Fibroblast of lung (primary cell): ENCODE data around the gene C16orf82. TPM values are rescaled to one million over a fixed set of nuclear protein-coding genes. Genes with fewer than 3 reads are reported as not detected.

Experiments
- DNase-seq, 2 donors: peaks; one replicate each; pipeline versions ENCODE4 v3.0.0 to v3.0.0-alpha.2; 2010; ENCODE audit warnings: low read depth in 2 of 2
- H2AFZ ChIP-seq: 2 replicates; pipeline ENCODE4 v1.5.1; 2012; ENCODE audit warnings: low read length, control low read depth, inconsistent platforms
- H3K27ac ChIP-seq: 2 replicates; pipeline ENCODE4 v1.5.1; 2011; ENCODE audit warnings: low read length, control low read depth; ENCODE audit not compliant: insufficient read depth
- H3K27me3 ChIP-seq: 2 replicates; pipeline ENCODE4 v1.5.1; 2011; ENCODE audit warnings: mild to moderate bottlenecking, low read length; ENCODE audit not compliant: control insufficient read depth, insufficient read depth
- H3K36me3 ChIP-seq: 2 replicates; pipeline ENCODE4 v1.5.1; 2011; ENCODE audit warnings: low read length; ENCODE audit not compliant: control insufficient read depth, insufficient read depth
- H3K4me1 ChIP-seq: 2 replicates; pipeline ENCODE4 v1.5.1; 2011; ENCODE audit warnings: low read length; ENCODE audit not compliant: control insufficient read depth, insufficient read depth; ENCODE audit errors: extremely low read depth
- H3K4me2 ChIP-seq: 2 replicates; pipeline ENCODE4 v1.5.1; 2011; ENCODE audit warnings: low read length, control low read depth; ENCODE audit not compliant: insufficient read depth; ENCODE audit errors: extremely low read depth
- H3K4me3 ChIP-seq, 4 experiments: fragments of 200-600 bp in 1 of 4; sonication (generic) in 1 of 4; replicated peaks in 1 of 4; 2 replicates each; pipeline ENCODE4 v1.5.1; 2011 to 2016; ENCODE audit warnings: low read length in 4 of 4, low read depth in 3 of 4, mild to moderate bottlenecking in 3 of 4, control low read depth in 2 of 4, inconsistent platforms in 1 of 4, mixed read lengths in 1 of 4; ENCODE audit not compliant: insufficient read depth in 1 of 4; ENCODE audit errors: control extremely low read depth in 1 of 4
- H3K79me2 ChIP-seq: 2 replicates; pipeline ENCODE4 v1.5.1; 2012; ENCODE audit warnings: mild to moderate bottlenecking, low read length, inconsistent platforms; ENCODE audit not compliant: control insufficient read depth, insufficient read depth
- H3K9ac ChIP-seq: 2 replicates; pipeline ENCODE4 v1.5.1; 2011; ENCODE audit warnings: mild to moderate bottlenecking, low read length, control low read depth; ENCODE audit not compliant: insufficient read depth
- H3K9me3 ChIP-seq: 2 replicates; pipeline ENCODE4 v1.5.1; 2012; ENCODE audit warnings: low read depth, low read length; ENCODE audit not compliant: control insufficient read depth, insufficient read depth
- H4K20me1 ChIP-seq: 2 replicates; pipeline ENCODE4 v1.5.1; 2011; ENCODE audit warnings: low read length; ENCODE audit not compliant: control insufficient read depth, insufficient read depth; ENCODE audit errors: extremely low read depth
- EZH2 ChIP-seq: IDR thresholded peaks from 2 replicates; pipeline ENCODE4 v1.5.1; 2012; ENCODE audit warnings: low read length, control low read depth, mild to moderate bottlenecking; ENCODE audit errors: missing control alignments
- polyA minus RNA-seq: library from RNA; depleted of rRNA, polyadenylated mRNA; stranded (reverse); fragments of >200 nt; gene quantifications from 2 replicates; pipeline ENCODE4 v1.2.3, GENCODE V29; 2011; ENCODE audit warnings: low replicate concordance
- polyA plus RNA-seq, 2 donors: library from polyadenylated mRNA; depleted of rRNA in 1 of 2; stranded (reverse) in 1 of 2; unstranded in 1 of 2; fragments of >200 nt; gene quantifications; 2 replicates each; pipeline ENCODE4 v1.2.1, GENCODE V29; 2011 to 2012; ENCODE audit warnings: missing spikeins in 1 of 2
- total RNA-seq: library from RNA; depleted of rRNA; stranded (reverse); fragments of >200 nt; gene quantifications from 2 replicates; pipeline ENCODE4 v1.2.1, GENCODE V29; 2014
- TF ChIP-seq, protein P1 (sequence below), 2 donors: IDR thresholded peaks in 1 of 2; conservative IDR thresholded peaks in 1 of 2; 1 replicate in 1 of 2; 2 replicates in 1 of 2; pipeline ENCODE4 v1.5.1; 2011 to 2012; ENCODE audit warnings: low read length in 2 of 2, control low read depth in 1 of 2, inconsistent platforms in 1 of 2, low read depth in 1 of 2, mild to moderate bottlenecking in 1 of 2

The C16orf82 gene
- total RNA-seq, result not detected in 2 replicates
- polyA plus RNA-seq, result not detected in 2 replicates
- not detected in 2 replicates for polyA plus RNA-seq (2012)
- polyA minus RNA-seq, result not detected in 2 replicates

DNA sequence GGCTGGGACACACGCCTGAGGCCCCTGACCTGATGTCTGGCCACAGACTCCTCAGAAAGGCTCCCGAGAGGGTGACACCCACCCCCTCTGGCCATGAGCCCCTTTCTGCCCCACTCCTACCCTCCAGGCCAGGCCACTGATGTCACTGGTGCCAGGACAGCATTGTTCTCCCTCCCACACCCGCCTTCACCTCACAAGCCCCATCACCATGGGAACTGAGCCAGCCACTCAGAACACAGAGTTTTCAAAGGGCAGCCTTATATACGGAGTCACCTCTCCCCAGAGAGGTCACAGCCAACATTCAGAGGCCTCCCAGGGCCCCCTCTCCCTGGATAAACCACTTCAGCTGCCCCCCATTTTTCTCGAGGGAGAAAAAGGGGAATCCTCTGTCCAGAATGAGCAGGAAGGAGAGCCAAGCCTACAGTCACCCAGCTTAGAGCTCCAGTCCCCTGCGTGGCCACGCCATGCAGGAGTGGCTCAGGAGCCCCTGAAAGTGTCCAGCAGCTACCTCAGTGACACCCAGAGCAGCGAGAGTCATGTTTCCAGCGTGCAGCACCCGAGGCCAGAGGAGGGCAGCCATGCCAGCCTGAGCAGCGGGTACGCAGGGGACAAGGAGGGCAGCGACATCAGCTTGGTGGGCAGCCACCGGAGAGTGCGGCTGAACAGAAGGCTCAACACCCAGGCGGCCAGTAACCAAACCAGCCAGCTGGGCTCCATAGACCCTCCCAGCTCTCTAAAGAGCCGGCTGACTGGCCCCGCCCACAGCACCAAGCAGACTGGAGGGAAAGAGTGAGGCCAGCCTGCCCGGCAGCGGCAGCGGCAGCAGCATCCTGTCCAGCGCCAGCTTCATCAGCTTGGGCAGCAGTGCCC lies at the start of gene C16orf82:
TSS of gene C16orf82 (plus strand) at position 260 of the 870 bp plus-strand sequence.
- no peak within 1 kb of the TSS for H2AFZ ChIP-seq
- no peaks in the 10 kb centered on the region for H4K20me1 ChIP-seq

DNA sequence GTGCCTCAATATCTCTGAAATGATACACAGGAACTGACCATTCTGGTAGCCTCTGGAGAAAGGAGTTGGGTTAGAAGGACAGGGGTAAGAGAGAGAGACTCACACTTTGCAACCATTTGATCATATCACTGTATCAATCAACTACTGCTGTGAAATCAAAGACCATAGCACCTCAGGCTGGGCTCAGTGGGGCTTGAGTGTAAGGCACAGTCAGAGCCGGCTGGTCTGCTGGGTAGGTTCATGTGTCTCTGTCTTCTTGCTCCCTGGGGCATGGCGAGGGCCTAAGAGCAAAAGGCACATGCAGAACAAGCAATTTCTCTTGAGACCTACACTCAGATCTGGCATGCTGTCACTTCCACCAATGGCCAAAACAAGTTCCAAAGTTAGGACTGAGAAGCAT lies 46.7 kb upstream of the C16orf82 start:
- H4K20me1 ChIP-seq, result no peaks in the 10 kb centered on the region
- no peak overlapping the region for H3K9ac ChIP-seq
- no peak for DNase-seq
- no peaks in the 10 kb centered on the region for H3K79me2 ChIP-seq
- H3K4me1 ChIP-seq, result no peaks in the 10 kb centered on the region
- no peaks in the 10 kb centered on the region for H3K36me3 ChIP-seq
- H2AFZ ChIP-seq, result no peak overlapping the region
- no peak overlapping the region for H3K27ac ChIP-seq
- H3K4me2 ChIP-seq, result no peak overlapping the region
- H3K9me3 ChIP-seq, result no peaks in the 10 kb centered on the region
- TF ChIP-seq, protein P1, sequence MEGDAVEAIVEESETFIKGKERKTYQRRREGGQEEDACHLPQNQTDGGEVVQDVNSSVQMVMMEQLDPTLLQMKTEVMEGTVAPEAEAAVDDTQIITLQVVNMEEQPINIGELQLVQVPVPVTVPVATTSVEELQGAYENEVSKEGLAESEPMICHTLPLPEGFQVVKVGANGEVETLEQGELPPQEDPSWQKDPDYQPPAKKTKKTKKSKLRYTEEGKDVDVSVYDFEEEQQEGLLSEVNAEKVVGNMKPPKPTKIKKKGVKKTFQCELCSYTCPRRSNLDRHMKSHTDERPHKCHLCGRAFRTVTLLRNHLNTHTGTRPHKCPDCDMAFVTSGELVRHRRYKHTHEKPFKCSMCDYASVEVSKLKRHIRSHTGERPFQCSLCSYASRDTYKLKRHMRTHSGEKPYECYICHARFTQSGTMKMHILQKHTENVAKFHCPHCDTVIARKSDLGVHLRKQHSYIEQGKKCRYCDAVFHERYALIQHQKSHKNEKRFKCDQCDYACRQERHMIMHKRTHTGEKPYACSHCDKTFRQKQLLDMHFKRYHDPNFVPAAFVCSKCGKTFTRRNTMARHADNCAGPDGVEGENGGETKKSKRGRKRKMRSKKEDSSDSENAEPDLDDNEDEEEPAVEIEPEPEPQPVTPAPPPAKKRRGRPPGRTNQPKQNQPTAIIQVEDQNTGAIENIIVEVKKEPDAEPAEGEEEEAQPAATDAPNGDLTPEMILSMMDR (conservative IDR thresholded peaks at IDR 0.05 in 1 of 2, IDR thresholded peaks at IDR 0.05 in 1 of 2; ENCODE audit: low read depth in 1 of 2, low read length in 2 of 2), result no peak
- no peak for TF ChIP-seq EZH2
- H3K4me3 ChIP-seq, result no peak overlapping the region
- no peaks in the 10 kb centered on the region for H3K27me3 ChIP-seq

More for the DNA sequence above, at the start of gene C16orf82:
- no peak within 1 kb of the TSS for H3K27ac ChIP-seq
- H3K79me2 ChIP-seq, result no peaks in the 10 kb centered on the region
- no peak within 1 kb of the TSS for H3K4me3 ChIP-seq
- peaks cover 3% of the 10 kb centered on the region for H3K27me3 ChIP-seq
- H3K36me3 ChIP-seq, result no peaks in the 10 kb centered on the region
- H3K4me2 ChIP-seq, result no peak within 1 kb of the TSS
- DNase-seq, result peak in 1 of 2 donors; percentile 14
- H3K9me3 ChIP-seq, result no peaks in the 10 kb centered on the region
- TF ChIP-seq EZH2, result no peak
- TF ChIP-seq, protein P1 (conservative IDR thresholded peaks at IDR 0.05 in 1 of 2, IDR thresholded peaks at IDR 0.05 in 1 of 2; ENCODE audit: low read depth in 1 of 2, low read length in 2 of 2), result no peak
- no peaks in the 10 kb centered on the region for H3K4me1 ChIP-seq
- no peak within 1 kb of the TSS for H3K9ac ChIP-seq

DNA sequence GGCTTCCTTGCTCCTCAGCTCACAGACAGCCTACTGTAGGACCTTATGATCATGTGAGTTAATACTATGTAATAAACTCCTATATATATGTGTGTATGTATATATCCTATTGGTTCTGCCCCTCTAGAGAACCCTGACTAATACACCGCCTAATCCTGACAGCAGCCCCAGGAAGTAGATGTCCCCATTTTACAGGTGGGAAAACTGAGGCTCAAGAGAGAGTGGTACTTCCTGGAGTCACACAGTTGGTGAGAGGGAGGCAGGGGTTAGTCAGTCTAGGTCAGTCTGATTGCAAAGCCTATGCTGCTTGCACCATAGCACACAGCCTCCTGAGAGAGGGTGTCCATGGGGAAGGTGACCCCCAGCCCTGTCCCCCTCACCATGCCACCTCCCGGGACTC lies 42.7 kb upstream of the C16orf82 start:
- no peak for DNase-seq

More for the DNA sequence above, 42.7 kb upstream of the C16orf82 start:
- H4K20me1 ChIP-seq, result no peaks in the 10 kb centered on the region
- H3K36me3 ChIP-seq, result no peaks in the 10 kb centered on the region
- no peak overlapping the region for H3K4me3 ChIP-seq
- H3K9ac ChIP-seq, result no peak overlapping the region
- H3K9me3 ChIP-seq, result no peaks in the 10 kb centered on the region
- H3K79me2 ChIP-seq, result no peaks in the 10 kb centered on the region
- no peak for TF ChIP-seq EZH2
- TF ChIP-seq, protein P1 (conservative IDR thresholded peaks at IDR 0.05 in 1 of 2, IDR thresholded peaks at IDR 0.05 in 1 of 2; ENCODE audit: low read depth in 1 of 2, low read length in 2 of 2), result no peak
- H2AFZ ChIP-seq, result no peak overlapping the region
- H3K27ac ChIP-seq, result no peak overlapping the region
- H3K4me1 ChIP-seq, result no peaks in the 10 kb centered on the region
- no peak overlapping the region for H3K4me2 ChIP-seq
- H3K27me3 ChIP-seq, result no peaks in the 10 kb centered on the region
